ENCODE data around the gene HS3ST3A1. TPM values are rescaled to one million over a fixed set of nuclear protein-coding genes. Genes with fewer than 3 reads are reported as not detected.

HS3ST3A1 gene
- total RNA-seq, 1 experiment from 2014 or later: 47.6 TPM

DNA sequence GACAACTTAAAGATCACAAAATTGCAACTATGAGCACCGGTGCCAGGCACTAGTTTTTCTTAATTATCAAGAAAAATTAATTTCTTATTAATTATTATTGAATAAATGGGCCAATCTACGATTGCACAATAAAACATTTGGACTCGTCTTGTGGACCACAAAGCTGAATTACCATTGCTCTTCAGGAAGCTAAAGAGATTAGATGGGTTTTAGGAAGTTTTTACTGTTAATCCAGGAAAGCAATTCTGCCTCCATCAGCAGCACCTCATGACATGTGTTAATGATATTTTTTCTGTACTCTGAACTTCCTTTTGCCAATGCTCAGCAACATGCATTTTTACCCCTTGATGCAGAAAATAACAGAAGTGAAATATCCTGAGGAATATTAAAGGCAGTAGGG is 37.9 kb downstream of the HS3ST3A1 start:
- POLR2A ChIA-PET (ENCODE audit: unreplicated experiment): no interaction called here
- H3K27me3 ChIP-seq (ENCODE audit: low read length): no peaks in the 10 kb centered on the region
- H4K20me1 ChIP-seq (ENCODE audit: low read length): no peaks in the 10 kb centered on the region
- H3K9ac ChIP-seq (ENCODE audit: low read length): no peak overlapping the region
- intact Hi-C loops (cut with micrococcal nuclease): no loop called here
- H3K27ac ChIP-seq (ENCODE audit: low read length): no peak overlapping the region
- BruUV-seq (replicated peaks): no TSS peak
- no peaks in the 10 kb centered on the region for H3F3A ChIP-seq (ENCODE audit: low read length, unreplicated experiment)
- no peaks in the 10 kb centered on the region for H3K9me2 ChIP-seq (replicated peaks; ENCODE audit: low read length)
- no peak for ATAC-seq
- H3K4me3 ChIP-seq (ENCODE audit: low read length): no peak overlapping the region
- TF ChIP-seq EZH2phosphoT487 (IDR thresholded peaks at IDR 0.05; ENCODE audit: borderline replicate concordance, low read length): no peak
- no peak for TF ChIP-seq EZH2 (IDR thresholded peaks at IDR 0.05; ENCODE audit: low read length, unreplicated experiment)
- TF ChIP-seq, protein P1, sequence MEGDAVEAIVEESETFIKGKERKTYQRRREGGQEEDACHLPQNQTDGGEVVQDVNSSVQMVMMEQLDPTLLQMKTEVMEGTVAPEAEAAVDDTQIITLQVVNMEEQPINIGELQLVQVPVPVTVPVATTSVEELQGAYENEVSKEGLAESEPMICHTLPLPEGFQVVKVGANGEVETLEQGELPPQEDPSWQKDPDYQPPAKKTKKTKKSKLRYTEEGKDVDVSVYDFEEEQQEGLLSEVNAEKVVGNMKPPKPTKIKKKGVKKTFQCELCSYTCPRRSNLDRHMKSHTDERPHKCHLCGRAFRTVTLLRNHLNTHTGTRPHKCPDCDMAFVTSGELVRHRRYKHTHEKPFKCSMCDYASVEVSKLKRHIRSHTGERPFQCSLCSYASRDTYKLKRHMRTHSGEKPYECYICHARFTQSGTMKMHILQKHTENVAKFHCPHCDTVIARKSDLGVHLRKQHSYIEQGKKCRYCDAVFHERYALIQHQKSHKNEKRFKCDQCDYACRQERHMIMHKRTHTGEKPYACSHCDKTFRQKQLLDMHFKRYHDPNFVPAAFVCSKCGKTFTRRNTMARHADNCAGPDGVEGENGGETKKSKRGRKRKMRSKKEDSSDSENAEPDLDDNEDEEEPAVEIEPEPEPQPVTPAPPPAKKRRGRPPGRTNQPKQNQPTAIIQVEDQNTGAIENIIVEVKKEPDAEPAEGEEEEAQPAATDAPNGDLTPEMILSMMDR (conservative IDR thresholded peaks at IDR 0.05; ENCODE audit: low read depth, low read length): no peak
- CTCF ChIA-PET: no interaction called here
- peaks cover 17% of the 10 kb centered on the region; the same call in 1 of the 2 replicates for H3K79me2 ChIP-seq (ENCODE audit: low read length)
- H3K9me3 ChIP-seq (ENCODE audit: low read length): peaks cover 10% of the 10 kb centered on the region
- peaks cover 24% of the 10 kb centered on the region for H3K4me1 ChIP-seq (ENCODE audit: insufficient read depth, low read length)
- H3K36me3 ChIP-seq (ENCODE audit: low read depth, low read length): peaks cover 10% of the 10 kb centered on the region
- no peak for DNase-seq
- no peak overlapping the region for H2AFZ ChIP-seq (ENCODE audit: low read length)
- no peak overlapping the region for H3K4me2 ChIP-seq (ENCODE audit: low read length)

DNA sequence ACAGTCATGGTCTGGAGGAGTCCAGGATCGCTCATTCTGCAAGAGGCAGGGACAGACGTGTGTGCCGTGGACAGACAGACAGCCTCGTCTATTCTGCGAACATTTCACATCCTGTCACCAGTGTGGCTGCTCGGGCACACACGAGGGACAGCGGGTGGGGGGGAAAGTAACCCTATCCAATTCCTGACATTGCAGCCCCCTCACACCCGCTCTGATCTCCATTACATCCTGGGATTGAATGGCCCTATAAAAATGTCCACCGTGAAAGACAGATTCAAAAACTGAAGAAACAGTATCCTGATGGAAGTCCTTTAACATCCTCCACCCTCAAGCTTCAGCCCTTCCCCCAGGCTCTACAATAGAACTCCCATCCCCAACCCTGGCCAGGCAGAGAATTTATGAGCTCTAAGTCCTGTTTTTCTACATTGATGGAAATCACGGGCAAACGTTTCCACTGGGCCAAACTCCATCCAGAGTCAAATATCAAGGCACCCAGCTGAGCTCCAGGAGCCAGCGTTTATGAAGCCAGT is 39.4 kb downstream of the HS3ST3A1 start:
- intact Hi-C loops (cut with micrococcal nuclease): no loop called here
- POLR2A ChIA-PET (ENCODE audit: unreplicated experiment): no interaction called here
- peak; percentile 90 for DNase-seq

DNA sequence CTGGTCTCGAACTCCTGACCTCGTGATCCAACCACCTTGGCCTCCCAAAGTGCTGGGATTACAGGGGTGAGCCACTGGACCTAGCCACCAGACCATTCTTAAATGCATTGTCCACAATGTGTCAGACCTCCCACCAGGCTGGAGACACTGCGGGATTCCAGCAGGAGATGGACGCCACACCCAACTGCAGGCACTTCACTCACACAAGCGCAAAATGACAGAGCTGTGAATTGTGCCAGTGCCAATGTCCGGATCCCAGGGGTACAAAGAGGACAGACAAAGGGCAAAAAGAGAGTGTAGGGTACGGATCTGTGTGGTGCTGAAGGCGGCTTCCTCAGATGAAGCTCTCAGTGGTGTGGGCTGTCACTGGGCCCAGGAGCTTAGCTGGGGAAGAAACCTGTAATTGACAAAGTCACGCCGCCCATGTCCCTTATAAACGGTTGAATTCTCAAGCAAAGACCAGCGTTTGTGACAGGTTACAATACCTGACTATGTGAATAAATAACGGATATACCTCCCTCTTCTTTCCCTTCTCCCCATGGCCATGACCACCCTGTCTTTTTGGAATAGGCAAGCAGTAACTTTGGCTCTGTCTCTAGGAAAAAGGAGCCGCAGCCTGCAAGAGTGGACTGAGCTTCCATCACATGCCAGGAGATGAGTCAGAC is 40.0 kb downstream of the HS3ST3A1 start:
- H3K9me2 ChIP-seq (replicated peaks; ENCODE audit: low read length): no peaks in the 10 kb centered on the region
- H3K27me3 ChIP-seq (ENCODE audit: low read length): no peaks in the 10 kb centered on the region
- intact Hi-C loops (cut with micrococcal nuclease): no loop called here
- peaks cover 38% of the 10 kb centered on the region for H3K4me1 ChIP-seq (ENCODE audit: insufficient read depth, low read length)
- no peaks in the 10 kb centered on the region for H3K36me3 ChIP-seq (ENCODE audit: low read depth, low read length)
- H3K27ac ChIP-seq (ENCODE audit: low read length): peak overlapping the region; percentile 71
- no peaks in the 10 kb centered on the region for H3K9me3 ChIP-seq (ENCODE audit: low read length)
- no peak overlapping the region for H3K9ac ChIP-seq (ENCODE audit: low read length)
- TF ChIP-seq EZH2 (IDR thresholded peaks at IDR 0.05; ENCODE audit: low read length, unreplicated experiment) (no peak), EZH2phosphoT487 (IDR thresholded peaks at IDR 0.05; ENCODE audit: borderline replicate concordance, low read length) (no peak)
- TF ChIP-seq, protein P1 (conservative IDR thresholded peaks at IDR 0.05; ENCODE audit: low read depth, low read length): no peak
- ChIA-PET POLR2A (ENCODE audit: unreplicated experiment) (no interaction called here), CTCF (no interaction called here)
- peak overlapping the region; percentile 81 for H3K4me2 ChIP-seq (ENCODE audit: low read length)
- no peak for DNase-seq
- no TSS peak for BruUV-seq (replicated peaks)
- no peaks in the 10 kb centered on the region for H4K20me1 ChIP-seq (ENCODE audit: low read length)
- ATAC-seq: no peak
- peaks cover 24% of the 10 kb centered on the region for H3K79me2 ChIP-seq (ENCODE audit: low read length)
- peak overlapping the region; percentile 62; the same call in 1 of the 2 replicates for H3K4me3 ChIP-seq (ENCODE audit: low read length)
- H3F3A ChIP-seq (ENCODE audit: low read length, unreplicated experiment): no peaks in the 10 kb centered on the region
- H2AFZ ChIP-seq (ENCODE audit: low read length): peak overlapping the region; percentile 71; the same call in 1 of the 2 replicates

More for the DNA sequence above, 39.4 kb downstream of the HS3ST3A1 start:
- H3K36me3 ChIP-seq (ENCODE audit: low read depth, low read length): peaks cover 3% of the 10 kb centered on the region; the same call in 1 of the 2 replicates
- CTCF ChIA-PET: no interaction called here
- peak overlapping the region; percentile 62 for H3K4me3 ChIP-seq (ENCODE audit: low read length)
- no peaks in the 10 kb centered on the region for H3K27me3 ChIP-seq (ENCODE audit: low read length)
- H3K4me1 ChIP-seq (ENCODE audit: insufficient read depth, low read length): peaks cover 32% of the 10 kb centered on the region
- TF ChIP-seq EZH2phosphoT487 (IDR thresholded peaks at IDR 0.05; ENCODE audit: borderline replicate concordance, low read length) (no peak), EZH2 (IDR thresholded peaks at IDR 0.05; ENCODE audit: low read length, unreplicated experiment) (no peak)
- no peaks in the 10 kb centered on the region for H3K9me2 ChIP-seq (replicated peaks; ENCODE audit: low read length)
- H3K9me3 ChIP-seq (ENCODE audit: low read length): peaks cover 5% of the 10 kb centered on the region
- no peaks in the 10 kb centered on the region for H3F3A ChIP-seq (ENCODE audit: low read length, unreplicated experiment)
- ATAC-seq: peak; percentile 59
- peak overlapping the region; percentile 19; the same call in 1 of the 2 replicates for H3K9ac ChIP-seq (ENCODE audit: low read length)
- no peaks in the 10 kb centered on the region for H4K20me1 ChIP-seq (ENCODE audit: low read length)
- H2AFZ ChIP-seq (ENCODE audit: low read length): peak overlapping the region; percentile 71
- H3K79me2 ChIP-seq (ENCODE audit: low read length): peaks cover 24% of the 10 kb centered on the region
- no TSS peak for BruUV-seq (replicated peaks)
- H3K4me2 ChIP-seq (ENCODE audit: low read length): peak overlapping the region; percentile 81
- H3K27ac ChIP-seq (ENCODE audit: low read length): peak overlapping the region; percentile 71

Measured in PC-3 (cell line).